GM18502 (cell line): ENCODE results near the gene FAM186B.
"Not testable (repeated sequence)": the region's sequence is repeated elsewhere in the genome, so short reads cannot be mapped to it uniquely, and the experiment has no call there.

Experiments used
- ATAC-seq: cut with Tn5 transposase; IDR thresholded peaks from one replicate; pipeline ENCODE4 v1.9.1; 2021; ENCODE audit warnings: mild to moderate bottlenecking; ENCODE audit not compliant: unreplicated experiment, poor library complexity

FAM186B gene, protein sequence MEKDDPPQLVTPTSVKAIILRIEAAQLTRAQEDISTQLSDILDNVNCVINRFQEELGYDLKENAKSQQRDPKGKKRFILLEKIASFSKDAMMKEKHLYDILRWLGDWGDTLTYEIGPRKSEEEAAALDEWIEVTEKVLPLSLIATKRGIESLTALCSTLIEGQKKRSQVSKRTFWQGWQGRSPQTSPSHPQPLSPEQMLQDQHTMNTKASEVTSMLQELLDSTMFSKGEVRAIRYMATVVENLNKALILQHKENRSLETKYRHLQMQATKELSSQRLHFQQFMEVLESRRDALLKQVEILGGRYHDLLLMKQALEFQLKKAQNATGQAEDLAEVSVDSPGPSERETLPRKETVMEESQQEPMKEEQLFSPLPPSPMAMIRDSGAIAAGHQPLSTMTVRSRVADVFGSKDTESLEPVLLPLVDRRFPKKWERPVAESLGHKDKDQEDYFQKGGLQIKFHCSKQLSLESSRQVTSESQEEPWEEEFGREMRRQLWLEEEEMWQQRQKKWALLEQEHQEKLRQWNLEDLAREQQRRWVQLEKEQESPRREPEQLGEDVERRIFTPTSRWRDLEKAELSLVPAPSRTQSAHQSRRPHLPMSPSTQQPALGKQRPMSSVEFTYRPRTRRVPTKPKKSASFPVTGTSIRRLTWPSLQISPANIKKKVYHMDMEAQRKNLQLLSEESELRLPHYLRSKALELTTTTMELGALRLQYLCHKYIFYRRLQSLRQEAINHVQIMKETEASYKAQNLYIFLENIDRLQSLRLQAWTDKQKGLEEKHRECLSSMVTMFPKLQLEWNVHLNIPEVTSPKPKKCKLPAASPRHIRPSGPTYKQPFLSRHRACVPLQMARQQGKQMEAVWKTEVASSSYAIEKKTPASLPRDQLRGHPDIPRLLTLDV

DNA sequence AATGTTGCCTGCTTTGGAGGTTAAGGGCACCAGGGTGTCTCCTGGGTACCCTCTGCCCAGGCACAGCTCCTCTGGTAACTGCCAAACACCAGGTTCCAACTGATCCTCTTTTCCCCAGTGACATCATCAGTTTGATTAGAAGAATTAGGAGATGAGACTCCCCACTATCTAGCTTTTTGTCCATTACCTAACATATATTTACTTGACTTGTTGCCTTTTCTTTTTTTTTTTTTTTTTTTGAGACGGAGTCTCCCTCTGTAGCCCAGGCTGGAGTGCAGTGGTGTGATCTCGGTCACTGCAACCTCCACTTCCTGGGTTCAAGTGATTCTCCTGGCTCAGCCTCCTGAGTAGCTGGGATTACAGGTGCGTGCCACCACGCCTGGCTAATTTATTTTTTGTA is at the start of gene FAM186B:
Gene FAM186B (minus strand): TSS at position 101 of the 400 bp plus-strand sequence. CDS start 162 bp downstream, outside the sequence.
- not testable (repeated sequence) for ATAC-seq

DNA sequence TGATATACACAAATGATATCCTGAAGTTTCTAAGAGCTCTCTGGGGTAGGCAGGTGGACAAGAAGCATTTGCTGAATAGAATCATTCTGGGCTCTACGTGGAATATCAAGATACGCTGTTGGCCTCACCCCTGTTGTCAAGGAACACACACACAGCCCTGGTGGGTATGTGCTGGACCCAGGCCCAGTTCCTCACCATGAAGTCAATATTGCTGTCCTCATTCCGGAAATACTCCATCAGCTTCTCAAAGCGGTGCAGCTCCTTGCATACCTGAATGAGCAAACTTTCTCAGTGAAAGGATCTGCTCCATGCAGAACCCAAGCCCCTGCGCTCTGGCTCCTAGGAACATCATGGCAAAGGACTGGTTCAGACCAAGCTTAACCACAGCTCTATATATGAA is 49.3 kb upstream of the FAM186B start:
- no peak for ATAC-seq

DNA sequence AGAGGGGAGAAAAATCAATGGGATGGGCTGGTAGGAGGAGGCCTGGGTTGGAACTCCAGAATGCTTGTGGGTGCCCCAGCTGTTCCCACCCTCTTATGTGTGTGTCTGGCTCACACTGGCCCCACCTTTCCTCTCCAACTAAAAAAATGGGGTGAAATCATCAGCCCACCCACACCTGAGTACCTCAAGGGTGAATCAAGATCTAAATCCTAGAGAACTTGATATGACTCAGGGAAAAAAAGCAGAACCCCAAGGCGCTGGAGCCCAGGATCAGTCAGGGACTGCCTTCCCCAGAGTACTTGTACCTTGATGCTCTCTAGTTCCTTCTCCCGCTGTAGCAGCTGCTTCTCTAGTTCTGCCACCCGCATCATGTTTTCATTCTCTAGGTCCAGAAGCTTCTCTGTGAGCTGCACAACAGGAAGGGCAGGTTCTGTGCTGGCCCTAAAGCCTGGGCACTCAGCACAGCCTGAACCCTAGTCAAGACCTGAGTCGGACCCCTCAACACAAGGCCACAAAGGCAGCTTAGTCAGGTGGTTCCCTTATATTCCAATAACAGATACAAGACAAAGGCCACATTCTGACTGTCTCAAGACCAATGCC is 47.6 kb upstream of the FAM186B start:
- no peak for ATAC-seq

DNA sequence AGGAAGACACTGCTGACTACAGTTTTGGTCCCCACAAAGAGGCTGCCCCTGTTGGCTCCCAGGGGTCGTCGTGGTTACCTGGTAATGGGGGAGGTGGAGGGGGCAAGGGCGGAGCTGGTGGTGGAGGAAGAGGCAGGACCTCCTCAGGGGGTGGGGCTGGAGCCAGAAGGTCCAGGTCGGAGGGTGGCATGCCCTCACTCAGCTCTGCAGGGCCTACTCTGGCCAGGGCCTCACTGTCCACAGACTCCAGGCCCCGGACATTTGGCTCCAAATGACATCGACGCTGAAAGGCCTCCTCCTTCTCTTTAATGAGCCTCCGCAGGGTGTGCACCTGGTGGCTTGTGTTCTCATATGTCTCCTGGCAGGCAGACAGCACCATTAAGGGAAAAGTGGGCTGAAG is 46.4 kb upstream of the FAM186B start:
- no peak for ATAC-seq

DNA sequence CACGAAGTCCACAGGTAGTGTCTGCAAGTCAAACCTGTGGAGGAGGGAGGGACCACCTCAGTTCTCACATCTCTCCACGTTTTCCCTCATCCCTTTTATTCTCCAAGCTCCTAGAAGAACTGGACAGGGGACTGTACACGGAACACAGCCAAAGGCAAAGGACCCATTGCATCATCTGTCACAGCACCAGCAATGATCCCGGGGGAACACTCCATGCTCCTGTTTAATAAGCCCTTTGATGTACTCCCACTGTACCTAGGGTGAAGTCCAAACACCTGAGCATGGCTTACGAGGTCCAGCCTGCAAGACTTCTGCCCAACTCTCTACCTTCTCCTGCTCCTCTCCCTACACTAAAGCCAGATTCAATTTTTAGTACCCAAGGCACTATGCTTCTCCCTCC is 44.5 kb upstream of the FAM186B start:
- no peak for ATAC-seq

DNA sequence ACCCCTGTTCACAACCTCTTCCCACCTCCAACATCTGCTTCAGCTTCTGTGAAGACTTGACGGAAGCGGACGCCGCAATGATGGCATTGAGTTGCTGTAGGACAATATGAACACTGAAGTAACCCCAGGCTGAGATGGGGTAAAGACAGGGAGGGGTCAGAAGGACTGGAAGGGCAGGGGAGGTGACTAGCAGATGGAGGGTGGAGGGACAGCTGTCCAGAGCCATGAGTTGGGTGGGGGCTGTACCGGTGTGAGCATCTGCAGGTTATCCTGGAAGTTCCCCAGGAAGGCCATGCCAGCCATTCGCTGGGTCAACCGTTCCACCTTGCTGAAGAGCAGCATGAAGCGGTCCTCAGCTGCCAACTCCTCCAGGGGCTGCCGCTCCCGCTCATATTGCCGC is 44.0 kb upstream of the FAM186B start:
- no peak for ATAC-seq

DNA sequence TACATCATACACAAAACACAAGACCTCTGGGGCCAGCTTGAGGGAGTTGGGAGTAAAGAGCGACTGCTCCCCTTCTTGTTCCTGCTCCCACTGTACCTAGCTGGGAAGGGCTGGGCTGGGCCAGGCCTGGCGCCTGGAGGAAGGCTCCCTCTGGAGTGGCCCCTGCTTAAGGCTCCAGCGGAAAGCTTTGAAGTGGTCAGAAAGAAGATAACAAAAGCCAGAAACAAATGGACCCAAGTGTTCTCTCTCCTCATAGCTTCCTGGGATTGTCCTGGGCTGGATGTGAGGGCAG is 43.2 kb upstream of the FAM186B start:
- no peak for ATAC-seq

DNA sequence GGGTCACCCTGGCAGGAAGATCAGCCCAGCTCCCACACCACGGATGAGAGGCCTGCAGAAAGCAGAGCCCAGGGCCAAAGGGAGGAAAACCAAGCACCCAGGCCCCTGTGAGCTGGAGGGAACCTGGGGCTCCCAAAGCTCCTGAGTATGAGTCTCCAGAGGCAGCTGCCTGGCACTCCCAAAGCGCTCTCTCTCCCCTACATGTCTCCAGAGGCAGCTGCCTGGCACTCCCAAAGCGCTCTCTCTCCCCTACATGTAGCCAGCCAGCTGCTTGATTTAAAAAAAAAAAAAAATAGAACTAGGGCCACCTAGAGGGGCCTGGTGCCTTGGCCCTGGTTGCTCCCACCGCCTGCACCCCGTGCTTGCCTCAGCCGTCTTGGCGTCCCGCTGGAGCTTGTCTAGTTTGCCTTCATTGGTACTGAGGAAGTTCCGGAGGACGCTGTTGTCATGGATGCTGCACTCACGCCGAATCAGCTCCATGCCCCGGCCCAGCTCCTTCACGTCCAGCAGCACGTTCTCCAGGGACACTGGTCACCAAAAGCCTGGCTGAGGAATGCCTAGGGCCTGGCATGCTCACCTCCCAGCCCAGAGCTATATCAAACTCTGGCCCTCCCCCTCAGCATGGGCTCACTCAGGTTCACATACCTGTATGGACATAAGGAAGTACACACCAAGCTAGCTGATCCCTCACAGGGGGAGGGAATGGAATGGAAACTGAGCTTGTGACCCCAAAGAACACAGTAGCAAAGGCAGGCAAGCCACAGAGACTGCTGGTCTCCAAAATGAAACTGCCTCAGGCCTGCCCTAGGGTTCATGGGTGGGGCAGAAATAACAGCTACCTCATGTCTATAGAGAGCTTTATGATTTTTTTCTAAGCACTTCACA is 42.6 kb upstream of the FAM186B start:
- ATAC-seq: no peak

DNA sequence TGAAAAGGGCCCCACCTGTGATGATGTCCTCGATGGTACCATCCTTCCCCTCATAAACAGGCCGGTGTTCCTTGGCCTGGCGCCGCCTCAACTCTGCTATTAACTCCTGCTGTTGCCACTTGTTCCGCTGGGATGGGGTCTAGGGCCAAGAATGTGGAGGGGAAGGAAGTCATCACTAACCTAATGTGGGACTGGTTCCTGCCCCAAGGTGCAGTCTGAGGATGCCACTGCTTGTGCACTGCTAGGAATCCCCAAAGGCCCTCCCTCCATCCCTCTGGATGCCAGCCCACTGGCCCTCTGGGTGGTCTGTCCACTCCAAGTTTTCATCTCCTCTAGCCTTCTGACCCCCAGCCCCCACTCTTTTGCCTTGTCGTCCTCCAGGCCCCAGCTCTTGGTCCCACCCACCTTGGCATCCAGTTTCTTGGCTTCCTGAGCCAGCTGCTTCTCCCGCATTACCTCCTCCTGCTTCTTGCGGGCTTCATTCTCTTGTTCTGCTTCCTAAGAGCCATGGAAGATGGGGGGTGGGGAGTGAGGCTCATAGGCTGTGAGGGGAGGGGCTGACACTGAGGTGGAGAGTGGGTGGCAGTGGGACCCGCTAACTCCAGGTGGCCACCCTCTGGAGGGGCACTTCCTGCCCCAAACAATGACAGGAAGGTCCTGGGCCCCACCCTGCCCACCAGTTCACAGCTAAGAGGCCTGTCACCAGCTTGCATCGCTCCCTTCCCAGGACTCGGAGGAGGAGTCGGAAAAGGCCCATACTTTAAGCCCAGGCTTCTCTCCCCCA is 41.6 kb upstream of the FAM186B start:
- no peak for ATAC-seq

DNA sequence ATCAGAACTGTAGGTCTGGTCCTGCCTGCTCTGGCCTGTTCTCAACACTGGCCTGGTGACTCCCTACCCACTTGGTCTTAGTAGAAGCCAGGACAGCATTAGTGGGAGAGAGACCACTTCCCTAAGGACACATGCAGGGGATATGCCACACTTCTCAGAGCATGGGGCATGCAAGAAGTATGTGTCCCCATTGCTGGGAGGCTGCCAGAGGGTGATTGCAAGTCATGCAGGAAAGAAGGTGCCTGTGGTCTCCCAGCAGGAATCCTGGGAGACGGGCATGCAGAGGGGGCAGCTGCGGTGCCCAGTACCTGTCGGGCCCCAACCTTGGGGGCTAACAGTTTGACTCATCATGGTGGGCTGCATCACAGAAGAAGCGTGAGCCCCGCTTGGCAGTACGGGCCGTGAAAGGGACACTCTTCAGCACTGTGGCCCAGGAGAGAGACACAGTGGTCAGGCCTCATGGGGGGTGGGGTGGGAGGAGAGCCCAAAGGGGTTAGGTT is 40.9 kb upstream of the FAM186B start:
- no peak for ATAC-seq

DNA sequence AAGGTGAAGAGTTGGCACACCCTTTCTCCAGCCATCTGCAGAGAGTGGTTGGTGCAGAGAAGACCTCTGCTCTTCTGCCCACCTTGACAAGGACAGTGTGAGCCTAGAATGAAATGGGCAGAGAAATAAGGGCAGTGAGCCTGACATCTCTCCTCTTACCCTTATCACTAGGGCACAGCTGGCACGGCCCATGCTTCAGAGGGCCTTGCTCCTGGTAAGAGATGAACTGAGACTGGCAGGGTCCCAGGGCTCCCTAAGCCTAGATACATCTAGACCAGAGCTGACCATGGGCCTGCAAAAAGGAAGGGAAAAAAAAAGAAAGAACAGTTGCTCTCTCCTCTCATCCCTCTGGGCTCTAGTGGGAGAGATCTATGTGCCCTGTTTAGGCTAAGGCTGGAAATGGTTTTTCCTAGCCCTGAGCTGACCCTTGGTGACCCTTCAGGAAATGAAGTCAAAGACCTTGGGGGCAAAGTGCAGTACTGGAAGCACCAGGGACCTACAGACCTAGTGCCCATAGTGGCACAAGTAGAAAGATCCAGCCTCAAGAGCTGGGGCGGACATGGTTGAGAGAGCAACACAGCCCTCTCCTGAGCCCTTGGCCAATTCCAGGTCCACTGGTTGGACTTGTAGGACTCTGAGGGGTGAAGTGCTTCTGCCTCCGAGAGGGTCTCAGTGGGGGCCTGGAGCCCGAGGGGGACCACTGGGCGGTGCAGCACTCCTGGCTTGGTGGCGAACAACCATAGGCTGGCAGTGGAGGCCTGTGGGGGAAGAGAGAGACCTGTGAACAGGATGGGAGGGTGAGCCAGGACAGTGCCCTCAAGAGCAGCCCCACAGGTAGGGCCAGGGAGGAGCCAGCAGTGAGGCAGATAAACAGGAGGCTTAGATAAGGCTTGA is 40.0 kb upstream of the FAM186B start:
- no peak for ATAC-seq

DNA sequence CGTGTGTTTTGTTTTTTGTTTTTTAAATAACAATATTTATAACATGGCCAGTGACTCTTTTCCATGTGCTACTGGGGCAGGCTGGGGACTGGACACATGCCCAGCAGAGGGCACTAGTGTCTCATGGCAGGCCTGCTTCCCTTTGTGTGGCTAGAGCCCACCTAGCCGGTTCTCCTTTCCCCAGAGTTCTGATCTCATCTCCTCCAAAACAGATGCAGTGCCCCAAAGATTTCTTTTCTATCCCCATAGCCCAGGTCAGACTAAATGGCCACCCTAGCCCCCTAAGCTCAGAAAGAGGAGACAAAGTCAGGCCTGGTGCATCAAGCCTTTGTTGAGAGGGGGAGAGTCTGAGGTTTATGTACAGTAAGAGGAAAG is 39.2 kb upstream of the FAM186B start:
- no peak for ATAC-seq

DNA sequence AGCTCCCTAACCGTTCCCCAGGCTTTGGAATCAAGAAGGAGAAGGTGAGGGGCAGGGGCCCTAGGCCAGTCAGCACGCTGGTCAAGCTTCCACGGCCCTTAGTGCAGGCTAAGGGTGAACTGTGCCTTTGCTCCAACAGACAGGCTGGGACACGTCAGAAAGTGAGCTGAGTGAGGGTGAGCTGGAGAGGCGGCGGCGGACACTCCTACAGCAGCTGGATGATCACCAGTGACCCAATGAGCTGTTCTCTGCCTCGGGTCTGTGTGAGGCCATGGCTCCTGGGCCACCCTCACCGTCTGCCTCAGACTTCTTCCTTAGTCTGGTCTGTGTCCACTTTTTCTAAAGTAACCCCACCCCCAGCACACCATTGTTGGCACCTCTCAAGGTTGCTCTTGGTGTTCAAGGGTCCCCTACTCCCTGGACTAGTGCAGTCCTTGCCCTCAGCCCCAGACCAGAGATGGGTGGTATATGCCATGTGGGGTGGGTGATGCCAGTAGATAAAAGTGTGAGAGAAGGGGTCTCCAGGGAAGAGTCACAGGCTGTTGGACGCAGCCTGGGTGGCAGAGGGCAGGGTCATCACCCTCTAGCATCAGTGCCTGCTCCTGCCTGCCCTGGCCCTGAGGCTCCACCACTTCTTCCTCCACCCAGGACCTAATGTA is 38.7 kb upstream of the FAM186B start:
- ATAC-seq: no peak

DNA sequence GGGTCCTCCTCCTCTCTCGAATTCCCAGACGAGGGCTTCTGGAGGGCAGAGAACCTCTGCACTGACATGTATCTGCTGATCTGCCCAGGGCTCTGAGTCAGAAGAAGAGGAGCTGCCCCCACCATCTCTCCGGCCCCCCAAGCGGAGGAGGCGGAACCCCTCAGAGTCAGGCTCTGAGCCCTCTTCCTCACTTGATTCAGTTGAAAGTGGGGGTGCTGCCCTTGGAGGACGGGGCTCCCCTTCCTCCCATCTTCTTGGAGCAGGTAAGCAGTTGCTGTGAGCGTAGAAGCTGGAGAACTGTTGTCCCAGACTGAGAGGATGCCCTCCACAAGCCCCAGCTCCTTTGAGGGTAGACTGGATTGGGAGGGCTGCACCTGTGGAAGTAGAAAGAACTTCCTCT is 37.7 kb upstream of the FAM186B start:
- ATAC-seq: no peak

DNA sequence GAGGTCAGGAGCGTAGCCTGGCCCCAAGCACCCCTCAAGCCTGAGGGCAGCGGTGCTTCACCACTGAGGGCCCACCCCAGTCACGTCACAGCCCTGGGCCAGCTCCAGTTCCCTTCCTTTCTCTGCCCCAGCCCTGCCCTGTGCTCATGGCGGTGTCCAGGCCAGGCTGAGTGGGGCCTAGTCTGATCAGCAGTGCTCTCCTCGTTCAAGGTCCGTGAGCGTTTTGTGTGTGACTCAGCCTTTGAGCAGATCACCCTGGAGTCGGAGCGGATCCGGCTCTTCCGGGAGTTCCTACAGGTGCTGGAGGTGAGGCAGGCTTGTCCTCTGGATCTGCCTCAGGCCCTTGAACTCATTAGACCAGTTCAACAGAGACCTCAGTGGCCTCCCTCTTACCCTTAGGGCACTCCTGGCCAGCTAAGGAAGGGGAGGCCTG is 36.9 kb upstream of the FAM186B start:
- no peak for ATAC-seq

DNA sequence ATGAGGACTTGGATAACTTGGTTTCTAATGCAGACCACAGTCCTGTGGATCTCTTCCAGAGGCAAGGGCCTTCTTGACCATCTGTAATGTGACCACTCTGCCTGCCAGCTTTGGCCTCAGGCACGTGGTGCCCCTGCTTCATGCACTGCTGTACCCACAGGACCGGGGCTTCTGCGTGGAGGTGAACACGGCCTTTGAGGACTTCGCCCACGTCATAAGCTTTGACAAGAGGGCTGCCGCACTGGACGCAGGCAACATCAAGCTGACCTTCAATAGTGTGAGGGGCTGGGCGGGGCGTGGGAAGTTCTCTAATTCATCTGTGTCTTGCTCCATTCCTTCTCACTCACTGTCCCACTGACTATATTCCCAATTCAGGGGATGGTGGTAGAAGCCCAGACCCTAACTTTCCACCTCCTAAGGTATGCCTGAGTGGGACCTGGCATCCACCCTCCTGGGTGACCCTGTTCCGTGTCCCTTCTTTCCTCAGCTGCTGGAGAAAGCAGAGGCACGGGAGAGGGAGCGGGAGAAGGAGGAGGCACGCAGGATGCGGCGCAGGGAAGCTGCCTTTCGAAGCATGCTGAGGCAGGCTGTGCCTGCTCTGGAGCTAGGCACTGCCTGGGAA is 36.4 kb upstream of the FAM186B start:
- ATAC-seq: no peak

DNA sequence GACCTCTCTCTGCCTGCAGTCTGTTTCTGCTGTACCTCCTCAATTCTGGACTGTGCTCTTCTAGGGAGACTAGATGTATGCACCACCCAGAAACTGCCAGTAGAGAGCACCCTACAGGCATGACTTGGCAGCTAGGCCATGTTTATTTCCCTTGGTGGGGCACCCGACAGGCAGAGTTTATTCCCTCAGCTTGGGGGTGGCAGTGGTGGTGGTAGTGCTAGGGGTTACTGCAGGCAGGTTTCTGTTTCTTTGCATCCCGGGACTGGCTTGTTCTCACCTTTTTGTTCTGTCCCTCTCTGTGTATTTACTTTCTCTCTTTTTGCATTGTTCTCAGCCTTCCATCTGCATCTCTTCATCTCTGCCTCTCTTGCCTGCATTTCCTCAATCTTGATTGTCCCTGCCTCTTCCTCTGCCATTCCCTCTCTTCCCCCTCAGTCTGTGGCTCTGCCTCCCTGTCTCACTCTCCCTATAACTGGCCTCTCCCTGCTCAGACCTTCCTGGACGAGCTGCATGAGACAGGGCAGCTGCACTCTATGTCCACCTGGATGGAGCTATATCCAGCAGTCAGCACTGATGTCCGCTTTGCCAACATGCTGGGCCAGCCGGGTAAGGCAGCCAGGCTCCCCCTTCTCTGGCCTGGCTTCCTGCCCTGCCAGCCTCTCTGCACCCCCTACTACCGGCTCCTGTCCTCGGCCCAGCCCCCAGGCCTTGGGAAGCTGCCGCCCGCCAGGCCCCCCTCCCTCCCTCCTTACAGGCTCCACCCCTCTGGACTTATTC is 31.7 kb upstream of the FAM186B start:
- no peak for ATAC-seq
